ENCODE results near the gene ZFHX3. TPM values are rescaled to one million over a fixed set of nuclear protein-coding genes. Genes with fewer than 3 reads are reported as not detected.

Gene ZFHX3
- total and polyA plus RNA-seq, 2 donors (not counting 3 experiments of a cell fraction or from before 2014, with no cell fraction given), result 3.7 to 18.8 TPM

DNA sequence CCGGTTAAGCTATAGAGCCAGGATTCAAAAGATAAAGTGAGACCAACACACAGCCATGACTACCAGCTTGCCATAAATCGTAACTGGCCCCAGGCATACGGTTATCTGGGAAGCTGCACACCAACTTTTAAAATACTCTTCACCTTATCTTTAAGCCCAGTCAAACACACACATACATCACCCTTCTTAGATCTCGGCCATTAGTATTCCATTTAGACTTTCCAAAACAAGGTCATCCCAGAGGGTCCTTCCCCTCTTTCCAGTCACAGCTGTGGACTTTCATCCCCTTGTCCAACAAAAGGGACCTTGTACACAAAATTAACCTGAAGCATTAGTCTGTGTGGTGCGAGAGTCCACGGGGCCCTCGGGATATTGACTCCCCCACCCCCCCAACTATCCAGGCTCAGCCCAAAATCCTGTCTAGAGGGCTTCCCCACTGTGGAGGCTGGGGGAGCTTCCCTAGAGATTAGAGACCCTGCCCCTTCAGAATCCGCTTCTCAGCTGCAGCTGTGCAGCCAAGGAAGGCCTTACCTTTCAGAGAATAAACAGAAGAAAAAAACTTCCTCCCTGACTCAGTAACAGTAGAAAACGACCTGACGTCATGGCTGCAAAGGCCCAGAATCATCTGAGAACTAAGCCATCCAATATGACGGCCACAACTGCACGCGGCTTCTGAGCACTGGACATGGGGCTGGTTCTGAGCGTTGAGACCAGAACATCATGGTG is 9.9 kb downstream of the ZFHX3 start:
- H3K79me2 ChIP-seq (ENCODE audit: control insufficient read depth, insufficient read depth, low read length), result peaks cover 39% of the 10 kb centered on the region
- no peaks in the 10 kb centered on the region for H3K9me1 ChIP-seq (replicated peaks; ENCODE audit: control insufficient read depth, extremely low read depth, insufficient read depth, low read length)
- ChIA-PET CTCF (interaction anchor here (0.9 to 1.3 kb wide), 3 partner anchors 10 to 205 kb away, joined by 3 to 4 read pairs (median 4); partner anchors contain the start of gene ZFHX3), POLR2A (no interaction called here)
- no peak overlapping the region for H3K9ac ChIP-seq (replicated peaks; ENCODE audit: extremely low read depth, insufficient read depth, low read length)
- H3K27ac ChIP-seq (ENCODE audit: insufficient read depth, low read depth, low read length), result no peak overlapping the region
- no peaks in the 10 kb centered on the region for H3K9me3 ChIP-seq (replicated peaks; ENCODE audit: control insufficient read depth, insufficient read depth, low read length)
- H3K4me2 ChIP-seq (ENCODE audit: insufficient read depth, low read length), result no peak overlapping the region
- FAIRE-seq (no peak), DNase-seq (ENCODE audit: low read depth, low spot score) (no peak)
- no peaks in the 10 kb centered on the region for H3K4me1 ChIP-seq (ENCODE audit: control insufficient read depth, extremely low read depth, insufficient read depth, low read length)
- intact Hi-C loops (cut with micrococcal nuclease), result no loop called here
- H3K4me3 ChIP-seq (replicated peaks in 1 of 3; ENCODE audit: insufficient read depth in 1 of 3, low read depth in 1 of 3, low read length in 3 of 3), result no peak overlapping the region
- TF ChIP-seq MYC (IDR thresholded peaks at IDR 0.05; ENCODE audit: low read depth, low read length), result no peak
- TF ChIP-seq POLR2AphosphoS5 (IDR thresholded peaks at IDR 0.05; ENCODE audit: insufficient read depth, low read depth, low read length), result no peak
- no peak for TF ChIP-seq JUN (IDR thresholded peaks at IDR 0.05; ENCODE audit: borderline replicate concordance, insufficient read depth, insufficient read length, low read depth)
- no peak for TF ChIP-seq FOS (IDR thresholded peaks at IDR 0.05; ENCODE audit: borderline replicate concordance, insufficient read depth, low read length)
- TF ChIP-seq GATA2 (IDR thresholded peaks at IDR 0.05; ENCODE audit: insufficient read depth, insufficient read length, low read depth, low read length), result no peak
- TF ChIP-seq, protein P1, sequence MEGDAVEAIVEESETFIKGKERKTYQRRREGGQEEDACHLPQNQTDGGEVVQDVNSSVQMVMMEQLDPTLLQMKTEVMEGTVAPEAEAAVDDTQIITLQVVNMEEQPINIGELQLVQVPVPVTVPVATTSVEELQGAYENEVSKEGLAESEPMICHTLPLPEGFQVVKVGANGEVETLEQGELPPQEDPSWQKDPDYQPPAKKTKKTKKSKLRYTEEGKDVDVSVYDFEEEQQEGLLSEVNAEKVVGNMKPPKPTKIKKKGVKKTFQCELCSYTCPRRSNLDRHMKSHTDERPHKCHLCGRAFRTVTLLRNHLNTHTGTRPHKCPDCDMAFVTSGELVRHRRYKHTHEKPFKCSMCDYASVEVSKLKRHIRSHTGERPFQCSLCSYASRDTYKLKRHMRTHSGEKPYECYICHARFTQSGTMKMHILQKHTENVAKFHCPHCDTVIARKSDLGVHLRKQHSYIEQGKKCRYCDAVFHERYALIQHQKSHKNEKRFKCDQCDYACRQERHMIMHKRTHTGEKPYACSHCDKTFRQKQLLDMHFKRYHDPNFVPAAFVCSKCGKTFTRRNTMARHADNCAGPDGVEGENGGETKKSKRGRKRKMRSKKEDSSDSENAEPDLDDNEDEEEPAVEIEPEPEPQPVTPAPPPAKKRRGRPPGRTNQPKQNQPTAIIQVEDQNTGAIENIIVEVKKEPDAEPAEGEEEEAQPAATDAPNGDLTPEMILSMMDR (IDR thresholded peaks at IDR 0.05; ENCODE audit: extremely low read depth in 1 of 2, insufficient read depth in 1 of 2, low read depth in 1 of 2, low read length in 2 of 2), result no peak
- no peak for TF ChIP-seq POLR2A (IDR thresholded peaks at IDR 0.05; ENCODE audit: low read depth, low read length)
- TF ChIP-seq, protein P2, sequence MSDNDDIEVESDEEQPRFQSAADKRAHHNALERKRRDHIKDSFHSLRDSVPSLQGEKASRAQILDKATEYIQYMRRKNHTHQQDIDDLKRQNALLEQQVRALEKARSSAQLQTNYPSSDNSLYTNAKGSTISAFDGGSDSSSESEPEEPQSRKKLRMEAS (IDR thresholded peaks at IDR 0.05; ENCODE audit: insufficient read depth, insufficient read length), result no peak
- no peak for TF ChIP-seq EZH2 (IDR thresholded peaks at IDR 0.05; ENCODE audit: borderline replicate concordance, low read depth, low read length, severe bottlenecking)
- H3K36me3 ChIP-seq (ENCODE audit: control insufficient read depth in 2 of 2, extremely low read depth in 1 of 2, insufficient read depth in 2 of 2, low read length in 2 of 2), result no peaks in the 10 kb centered on the region
- BruUV-seq (replicated peaks), result no TSS peak
- no peaks in the 10 kb centered on the region for H4K20me1 ChIP-seq (replicated peaks; ENCODE audit: control insufficient read depth, extremely low read depth, insufficient read depth, low read length)
- dilution Hi-C loops (cut with MboI; ENCODE audit: extremely low pct_ligation_motif_present, low sequenced_read_pairs), result no loop called here
- H2AFZ ChIP-seq (ENCODE audit: low read depth, low read length), result no peak overlapping the region
- no peaks in the 10 kb centered on the region for H3K27me3 ChIP-seq (ENCODE audit: control insufficient read depth in 2 of 2, insufficient read depth in 2 of 2, low read length in 2 of 2)

All from endothelial cell of umbilical vein (primary cell).